DMS79 (cell line): ENCODE data around the gene GSN.

ENCODE experiments used
- DNase-seq: peaks from one replicate; lab custom pipeline; 2025; lab: John Stamatoyannopoulos, UW

The GSN gene

DNA sequence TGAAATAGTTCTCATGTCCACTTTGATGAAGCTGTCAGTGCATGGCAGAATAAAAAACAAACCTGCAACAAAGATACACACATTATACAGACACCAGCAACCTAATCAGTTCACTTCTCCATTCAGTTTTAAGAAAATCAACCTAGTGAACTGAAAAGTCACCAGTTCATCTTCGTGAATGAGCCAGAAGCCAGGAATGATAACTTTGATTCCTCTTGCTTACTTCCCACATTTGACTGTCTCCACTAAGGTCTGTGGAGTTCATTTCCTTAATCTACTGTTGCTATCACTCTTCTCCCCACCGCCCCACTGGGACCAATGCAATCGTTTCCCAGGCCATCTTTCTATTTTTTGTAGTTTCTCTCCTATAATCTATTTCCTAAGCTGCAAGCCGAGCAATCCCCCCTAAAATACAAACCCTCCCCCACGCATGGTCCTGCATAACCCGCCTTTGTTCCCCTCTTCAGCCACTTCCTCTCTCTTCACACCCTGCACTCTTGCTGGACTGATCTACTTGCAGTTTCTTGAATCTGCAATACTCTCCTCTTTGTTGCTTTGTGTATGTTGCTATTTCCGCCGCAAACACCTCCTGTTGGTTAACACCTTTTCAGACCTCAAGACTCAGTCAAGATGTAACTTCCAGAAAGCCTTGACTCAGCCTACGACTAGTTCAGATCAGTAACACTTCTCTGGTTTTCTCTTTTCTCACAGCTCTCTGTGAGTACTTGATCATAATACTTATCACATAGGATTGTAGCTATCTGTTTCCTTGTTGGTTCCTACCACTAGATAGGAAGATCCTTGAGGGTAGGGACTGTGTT, 85.5 kb downstream of the GSN start:
- no peak for DNase-seq

DNA sequence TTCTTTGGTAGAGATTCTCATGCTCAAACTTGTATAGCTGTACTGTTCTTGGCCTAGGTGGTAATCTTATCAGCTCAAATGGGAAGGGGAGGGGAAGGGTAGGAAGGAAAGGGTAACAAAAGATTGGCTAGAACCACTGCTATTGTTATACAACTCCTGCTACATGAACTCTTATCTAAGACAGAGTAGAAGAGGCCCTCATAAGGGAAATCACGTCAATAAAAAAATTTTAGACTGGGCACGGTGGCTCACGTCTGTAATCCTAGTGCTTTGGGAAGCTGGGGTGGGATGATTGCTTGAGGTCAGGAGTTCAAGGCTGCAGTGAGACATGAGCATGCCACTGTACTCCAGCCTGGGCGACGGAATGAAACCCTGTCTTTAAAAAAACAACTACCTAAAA, 86.2 kb downstream of the GSN start:
- no peak for DNase-seq

DNA sequence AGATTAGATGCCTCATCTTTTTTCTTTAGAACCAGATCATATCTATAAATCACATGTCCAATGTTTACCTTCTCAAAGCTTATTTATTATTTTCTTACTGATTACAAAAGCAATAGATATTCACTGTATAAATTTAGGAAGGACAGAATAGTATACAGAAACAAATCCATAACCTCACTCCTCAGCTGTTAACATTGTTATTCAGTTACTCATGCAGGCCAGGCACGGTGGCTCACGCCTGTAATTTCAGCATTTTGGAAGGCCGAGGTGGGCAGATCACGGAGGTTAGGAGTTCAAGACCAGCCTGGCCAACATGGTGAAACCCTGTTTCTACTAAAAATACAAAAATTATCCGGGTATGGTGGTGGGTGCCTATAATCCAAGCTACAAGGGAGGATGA, 86.8 kb downstream of the GSN start:
- DNase-seq = no peak

DNA sequence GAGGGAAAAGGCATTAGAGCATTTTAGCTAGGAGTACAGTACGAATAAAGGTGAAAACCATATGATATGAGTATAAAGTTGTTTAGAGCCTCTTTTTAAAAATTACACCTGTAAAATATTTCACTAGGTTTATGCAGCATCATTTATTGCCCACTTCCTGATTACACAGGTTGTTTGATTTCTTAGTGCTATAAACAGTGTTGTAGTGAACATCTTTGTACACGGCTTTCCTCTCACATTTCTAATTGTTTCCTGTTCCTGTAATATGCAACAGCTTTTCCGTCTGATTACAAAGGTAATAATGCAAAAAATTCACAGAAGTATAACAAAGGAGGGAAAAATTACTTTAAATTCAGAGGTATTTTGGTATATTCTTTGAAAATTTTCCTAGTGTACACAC, 89.0 kb downstream of the GSN start:
- no peak for DNase-seq

DNA sequence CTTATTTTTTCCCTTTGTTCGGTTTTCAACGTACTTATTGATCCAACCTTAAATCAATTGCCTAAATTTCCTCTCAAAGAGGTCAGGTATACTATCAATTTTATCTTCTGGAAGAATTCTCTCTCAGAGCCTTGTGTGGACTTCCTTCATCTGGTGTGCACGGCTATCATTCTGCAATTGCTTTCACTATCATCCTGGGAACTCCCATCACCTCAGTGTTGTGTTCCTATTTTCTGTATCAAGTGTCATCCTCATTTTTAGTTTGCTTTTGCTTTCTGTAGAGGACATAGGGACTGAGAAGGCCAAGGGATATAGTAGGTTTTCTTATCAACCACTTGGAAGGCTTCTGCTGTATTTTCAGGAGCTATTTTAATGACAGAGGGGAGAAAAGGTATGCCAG, 90.8 kb downstream of the GSN start:
- no peak for DNase-seq

DNA sequence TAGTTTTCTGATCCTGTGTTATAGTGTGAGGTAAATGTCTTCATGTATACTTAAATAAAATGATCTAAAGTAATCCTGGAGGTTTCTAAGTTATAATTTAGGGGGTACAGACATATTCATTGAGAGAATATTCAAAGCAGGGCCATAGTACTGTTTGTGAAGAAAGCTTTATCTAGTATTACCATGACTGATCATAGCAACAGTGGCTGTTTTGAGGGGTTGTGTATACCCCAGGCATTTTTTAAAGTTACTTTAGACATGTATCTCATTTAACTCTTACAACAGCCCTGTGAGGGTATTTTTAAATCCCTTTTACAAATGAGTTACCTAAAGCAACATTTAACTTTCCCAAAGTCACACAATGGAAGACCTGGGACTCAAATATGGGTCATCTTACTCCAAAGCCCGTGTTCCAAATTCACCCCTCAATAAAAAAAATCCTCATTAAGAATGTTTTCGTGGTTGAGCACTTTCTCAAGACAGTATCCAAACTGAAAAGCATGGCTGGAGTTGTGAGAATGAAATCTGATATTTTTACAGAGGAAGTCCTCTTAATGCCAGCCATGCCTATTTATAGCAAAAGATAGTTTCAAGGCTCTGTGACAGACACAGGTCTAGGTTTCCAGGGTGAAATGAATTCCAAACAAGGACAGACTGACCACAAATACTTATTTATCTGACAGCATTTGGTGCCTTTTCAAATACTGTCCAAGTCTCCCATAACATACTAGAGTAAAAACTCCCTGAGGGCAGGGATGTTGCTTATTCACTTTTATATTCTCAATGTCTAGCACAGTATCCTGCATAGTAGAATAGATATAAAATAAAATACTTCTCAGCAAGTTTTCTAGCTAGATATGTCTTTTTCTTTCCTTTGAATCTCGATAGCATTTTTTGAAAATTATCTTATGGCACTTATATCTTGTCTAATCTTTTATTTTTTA, 91.7 kb downstream of the GSN start:
- no peak for DNase-seq

DNA sequence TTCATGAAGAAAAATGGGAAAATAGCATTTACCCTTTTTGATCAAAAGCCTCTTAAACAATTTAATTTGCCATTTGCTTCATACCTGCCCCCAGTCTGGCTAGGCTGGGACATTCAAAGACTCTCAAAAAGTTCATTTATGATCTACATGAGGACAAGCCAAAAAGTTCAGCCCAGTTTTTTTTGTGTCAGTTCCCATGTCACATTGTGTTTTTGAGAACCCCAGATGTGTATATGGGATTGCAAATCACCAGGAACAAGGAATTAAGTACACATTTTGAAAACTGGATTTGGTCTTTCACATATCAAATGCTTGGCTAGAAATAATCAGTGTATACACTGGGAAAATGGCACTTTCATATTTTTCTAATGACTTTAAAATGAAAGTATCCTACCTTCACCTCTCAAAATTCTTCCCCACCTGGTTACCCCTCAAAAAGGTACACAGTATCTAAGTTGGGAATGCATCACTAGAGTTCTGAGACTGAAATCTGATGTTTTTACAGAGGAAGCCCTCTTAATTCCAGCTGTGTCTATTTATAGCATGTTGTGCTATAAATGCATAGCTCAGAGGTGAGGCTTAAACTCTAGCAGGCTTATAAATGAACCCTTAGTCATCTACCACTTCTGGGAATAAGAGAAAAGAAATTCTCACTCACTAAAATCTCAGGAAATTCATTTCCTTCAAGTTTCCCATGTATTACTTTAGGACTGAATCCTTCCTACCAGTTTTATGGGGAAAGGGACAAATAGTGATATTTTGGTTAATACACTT, 92.8 kb downstream of the GSN start:
- no peak for DNase-seq

DNA sequence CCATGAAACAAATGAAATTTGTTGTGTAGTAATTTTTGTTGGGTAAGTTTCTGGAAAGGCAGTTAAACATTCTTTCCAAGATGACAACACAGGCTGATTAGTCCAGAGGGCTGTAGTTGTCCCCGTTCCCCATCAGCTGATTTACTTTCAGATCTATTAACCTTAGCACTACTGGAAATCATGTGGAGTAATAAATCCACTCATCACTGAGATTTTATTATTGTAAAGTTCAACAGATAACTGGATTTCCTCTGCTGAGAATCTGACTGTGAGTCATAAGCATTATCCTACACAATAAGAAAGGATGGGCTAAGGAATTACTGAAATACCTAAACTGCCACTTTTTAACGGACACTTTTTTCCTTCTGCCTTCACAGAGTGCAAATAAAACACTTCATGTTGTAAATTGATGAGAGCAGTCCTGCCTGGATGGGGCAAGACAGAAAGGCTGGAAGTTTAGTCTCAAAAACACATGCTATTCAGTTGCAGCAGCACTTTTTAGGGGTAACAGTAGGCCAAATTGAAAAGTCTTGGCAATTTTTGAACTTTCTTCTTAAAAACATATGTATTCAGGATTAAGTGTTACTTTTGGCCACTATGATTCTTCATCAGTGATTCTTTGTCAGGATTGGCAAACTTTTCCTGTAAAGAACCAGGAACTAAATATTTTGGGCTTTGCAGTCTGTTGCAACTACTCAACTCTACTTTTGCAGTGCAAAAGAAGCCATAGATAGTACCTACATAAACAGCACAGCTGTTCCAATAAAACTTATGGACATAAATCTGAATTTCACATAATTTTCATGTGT, 95.1 kb downstream of the GSN start:
- DNase-seq = no peak

DNA sequence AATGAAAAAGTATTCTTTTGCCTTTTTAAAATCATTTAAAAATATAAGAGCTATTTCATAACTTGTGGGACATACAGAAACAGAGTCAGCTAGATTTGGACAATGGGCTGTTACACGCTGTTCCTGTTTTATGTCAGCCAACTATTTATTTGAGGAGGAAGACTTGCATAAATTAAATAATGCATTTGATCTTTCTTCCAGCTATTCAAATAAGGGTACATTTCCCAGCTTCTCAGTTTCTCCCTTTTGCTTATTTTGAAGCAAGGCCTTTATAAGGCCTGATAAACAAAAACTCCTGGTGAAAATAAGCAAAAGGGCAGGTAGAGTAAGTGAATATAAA, 95.6 kb downstream of the GSN start:
- DNase-seq = no peak

DNA sequence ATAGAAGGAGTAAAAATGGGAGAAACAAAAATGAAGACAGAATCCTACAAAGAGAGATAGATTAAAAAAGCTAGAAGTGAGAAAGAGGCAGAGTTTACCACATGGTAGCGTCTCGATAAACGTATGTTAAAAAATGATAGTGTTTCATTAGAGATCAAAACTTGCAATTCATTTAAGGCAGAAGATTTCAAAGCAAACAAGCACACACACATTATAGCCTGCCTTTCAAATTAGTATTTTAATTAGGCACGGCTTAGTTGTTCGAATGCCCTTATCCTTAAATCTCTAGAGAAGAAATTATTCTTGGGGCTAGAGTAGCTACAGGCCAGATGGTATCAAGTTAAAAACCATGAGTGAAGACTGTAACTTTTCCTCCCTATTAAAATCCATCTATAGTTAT, 96.1 kb downstream of the GSN start:
- no peak for DNase-seq

DNA sequence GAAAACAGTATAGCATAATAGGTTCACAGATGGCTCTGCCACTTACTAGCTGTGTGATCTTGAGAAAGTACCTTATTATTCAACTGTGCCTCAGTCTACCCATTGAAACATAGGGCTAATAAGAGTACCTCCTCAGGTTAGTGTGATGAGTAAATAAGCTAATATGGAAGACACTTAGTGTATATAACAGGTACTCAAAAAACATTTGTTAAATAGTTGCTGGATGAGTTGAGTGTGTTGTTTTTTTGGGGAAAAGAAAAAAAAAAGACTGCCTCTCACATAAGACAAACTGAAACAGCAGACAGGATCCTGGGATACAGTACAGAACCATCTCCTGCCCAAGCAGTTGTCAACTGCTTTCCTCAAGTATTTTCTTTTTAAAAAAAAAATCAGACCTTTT, 96.9 kb downstream of the GSN start:
- no peak for DNase-seq

DNA sequence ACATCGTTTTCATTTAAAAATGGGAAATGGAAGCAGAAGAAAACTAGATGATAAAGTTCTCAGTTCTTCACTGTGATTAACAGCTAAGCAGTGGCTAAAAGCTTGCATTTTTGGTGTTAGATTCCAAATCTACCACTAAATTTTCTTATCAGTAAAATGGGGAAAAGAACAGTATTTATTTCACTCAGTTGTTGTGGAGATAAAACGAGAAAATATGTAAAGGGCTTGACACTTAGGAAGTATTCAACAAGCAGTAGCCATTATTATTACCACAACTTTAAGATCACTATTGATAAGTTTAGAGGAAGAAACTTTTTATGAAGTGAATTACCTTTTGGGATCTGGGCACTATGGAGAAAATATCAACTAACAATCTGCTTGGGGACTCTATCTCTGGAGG, 97.6 kb downstream of the GSN start:
- DNase-seq = no peak

DNA sequence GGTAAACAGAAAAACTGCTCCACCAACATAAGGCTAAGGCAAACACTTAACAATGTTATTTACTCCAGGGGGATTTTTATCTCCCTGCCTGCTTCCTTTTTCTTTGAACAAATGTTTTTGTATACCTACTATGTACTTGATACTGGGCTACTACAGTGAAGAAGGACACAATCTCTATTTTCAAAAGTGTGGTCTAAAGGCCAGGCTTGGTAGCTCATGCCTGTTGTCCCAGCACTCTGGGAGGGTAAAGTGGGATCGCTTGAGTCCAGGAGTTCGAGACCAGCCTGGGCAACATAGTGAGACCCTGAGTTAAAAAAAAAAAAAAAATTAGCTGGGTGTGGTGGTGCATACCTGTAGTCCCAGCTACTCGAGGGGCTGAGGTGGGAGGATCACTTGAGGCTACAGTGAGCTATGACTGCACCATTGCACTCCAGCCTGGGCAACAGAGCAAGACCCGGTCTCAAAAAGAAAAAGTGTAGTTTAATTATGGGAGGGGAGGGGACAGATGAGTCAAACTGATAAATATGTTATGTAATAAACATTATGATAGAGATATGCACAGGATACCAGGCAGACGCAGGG, 98.7 kb downstream of the GSN start:
- no peak for DNase-seq

DNA sequence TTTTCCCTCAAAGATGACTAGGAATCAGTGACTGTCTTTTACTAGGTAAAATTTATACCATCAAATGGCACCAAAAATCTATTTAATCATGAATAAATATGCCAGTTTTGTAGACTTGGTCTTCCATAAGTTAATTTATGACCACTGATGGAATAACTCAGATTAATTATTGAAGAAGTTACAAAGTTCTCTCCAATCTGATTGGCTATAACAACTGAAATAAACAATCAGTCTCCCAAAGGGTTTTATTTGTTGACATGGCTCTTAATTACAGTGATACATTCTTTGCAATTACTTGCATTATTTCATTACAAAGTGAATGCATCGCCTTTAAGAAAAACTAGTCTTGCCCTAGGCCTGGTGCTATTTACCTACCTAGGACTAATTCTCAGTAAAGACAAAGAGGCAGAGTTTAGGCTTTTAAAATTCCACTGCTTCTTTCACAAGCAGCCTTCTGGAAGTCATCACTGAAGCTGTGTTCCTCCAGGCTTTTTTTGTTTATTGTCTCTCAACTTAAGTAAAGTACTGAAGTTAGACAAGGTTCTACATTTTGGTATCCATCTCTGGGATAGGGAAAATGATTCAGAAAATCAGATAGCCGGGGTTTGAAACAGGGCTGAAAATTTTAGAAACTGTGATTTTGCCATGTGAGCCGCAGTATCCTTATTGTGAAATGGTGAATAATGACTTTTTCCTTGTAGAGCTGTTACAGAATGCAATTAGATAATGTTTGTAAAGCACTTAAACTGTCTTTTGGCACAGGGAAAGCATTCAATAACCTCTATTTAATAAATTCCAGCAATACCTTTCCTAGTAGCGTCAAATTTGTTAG, 99.6 kb downstream of the GSN start:
- no peak for DNase-seq

DNA sequence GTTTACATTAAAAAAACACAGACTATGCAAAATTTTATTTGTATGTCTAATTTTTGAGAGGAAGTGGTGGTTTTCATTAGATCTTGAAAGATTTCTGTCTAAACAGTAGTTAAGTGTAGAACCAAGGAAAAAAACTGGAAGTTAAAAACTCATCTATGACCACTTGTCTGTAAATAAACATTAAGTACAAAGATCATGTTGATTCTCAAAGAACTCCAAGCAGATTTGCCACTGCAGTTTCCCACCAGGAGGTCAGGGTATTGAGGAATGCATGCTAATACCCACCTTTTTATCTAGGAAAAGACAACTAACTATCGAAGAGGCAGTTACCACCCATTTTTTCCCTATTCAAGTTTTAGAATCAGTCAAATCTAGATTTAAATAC, 100.2 kb downstream of the GSN start:
- no peak for DNase-seq

DNA sequence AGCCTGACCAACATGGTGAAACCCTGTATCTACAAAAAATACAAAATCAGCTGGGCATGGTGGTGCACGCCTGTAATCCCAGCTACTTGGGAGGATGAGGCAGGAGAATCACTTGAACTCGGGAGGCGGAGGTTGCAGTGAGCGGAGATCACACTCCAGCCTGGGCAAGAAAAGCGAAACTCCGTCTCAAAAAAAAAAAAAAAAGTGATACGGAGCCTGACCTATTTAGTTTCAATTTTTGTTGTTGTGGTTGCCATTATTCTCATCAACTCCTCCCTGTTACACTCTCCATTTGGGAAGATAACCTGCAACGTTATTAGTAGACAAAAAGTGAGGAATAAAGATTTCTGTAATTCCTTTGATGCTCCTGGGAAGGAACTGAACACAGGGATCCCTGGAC, 100.8 kb downstream of the GSN start:
- DNase-seq = no peak

DNA sequence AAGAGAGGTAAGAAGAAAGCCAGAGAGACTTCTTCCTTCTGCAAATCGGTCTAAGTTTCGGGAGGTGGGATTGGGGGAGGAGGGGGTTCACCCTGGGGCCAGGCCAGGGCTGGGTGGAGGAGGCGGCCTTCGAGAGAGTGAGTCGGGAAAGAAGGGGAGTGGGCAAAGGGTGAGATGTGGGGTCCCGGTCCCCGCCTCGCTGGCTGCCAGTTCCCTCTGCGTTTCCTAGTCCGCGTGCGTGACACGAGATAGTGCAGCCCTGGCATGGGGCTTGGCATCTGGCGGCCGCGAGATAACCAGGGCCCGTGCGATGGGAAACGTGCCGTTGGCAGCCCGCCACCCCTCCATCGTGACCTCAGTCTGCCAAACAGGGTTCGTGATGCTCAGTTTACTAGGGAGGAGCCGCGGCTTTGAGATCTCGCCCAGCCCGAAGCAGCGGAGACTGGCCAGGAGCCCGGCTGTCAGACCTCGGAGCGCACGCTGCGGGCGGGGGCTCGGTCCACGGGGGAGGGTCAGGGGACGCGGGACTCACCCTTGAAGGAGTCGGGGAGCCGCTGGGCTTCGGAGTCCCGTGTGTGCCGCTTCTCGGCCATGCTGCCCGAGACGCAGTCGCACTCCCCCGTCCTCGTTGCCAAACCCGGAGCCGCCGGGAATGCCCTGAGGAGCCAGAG, 101.8 kb downstream of the GSN start, which contains the start of gene STOM:
Gene STOM (minus strand): TSS at position 656 of the 671 bp plus-strand sequence. CDS start 63 bp downstream, at position 593.
- DNase-seq = peak; percentile 13

DNA sequence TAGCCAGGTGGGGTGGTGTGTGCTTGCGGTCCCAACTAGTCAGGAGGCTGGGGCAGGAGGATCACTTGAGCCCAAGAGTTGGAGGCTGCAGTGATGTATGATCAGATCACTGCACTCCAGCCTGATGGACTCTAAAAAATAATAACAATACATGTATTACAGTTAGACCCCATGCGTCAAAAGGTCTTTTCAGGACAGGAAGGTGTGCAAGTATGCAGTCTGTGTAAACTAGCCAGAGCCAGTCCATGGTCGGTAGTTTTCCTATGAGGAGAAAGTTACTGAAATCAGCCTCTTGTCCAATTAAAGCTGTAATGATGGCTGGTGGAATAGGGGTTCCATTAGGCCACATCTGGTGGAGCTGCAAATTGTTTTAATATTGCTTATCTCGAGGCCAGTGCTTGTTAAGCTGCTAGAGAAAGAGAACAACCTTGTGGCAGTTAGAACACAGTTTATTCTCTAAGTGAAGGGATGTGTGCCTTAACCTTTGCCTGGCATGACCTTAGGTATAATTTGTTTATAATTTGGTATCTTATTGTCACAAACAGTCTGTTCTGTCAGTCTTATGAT, 103.6 kb downstream of the GSN start:
- no peak for DNase-seq

DNA sequence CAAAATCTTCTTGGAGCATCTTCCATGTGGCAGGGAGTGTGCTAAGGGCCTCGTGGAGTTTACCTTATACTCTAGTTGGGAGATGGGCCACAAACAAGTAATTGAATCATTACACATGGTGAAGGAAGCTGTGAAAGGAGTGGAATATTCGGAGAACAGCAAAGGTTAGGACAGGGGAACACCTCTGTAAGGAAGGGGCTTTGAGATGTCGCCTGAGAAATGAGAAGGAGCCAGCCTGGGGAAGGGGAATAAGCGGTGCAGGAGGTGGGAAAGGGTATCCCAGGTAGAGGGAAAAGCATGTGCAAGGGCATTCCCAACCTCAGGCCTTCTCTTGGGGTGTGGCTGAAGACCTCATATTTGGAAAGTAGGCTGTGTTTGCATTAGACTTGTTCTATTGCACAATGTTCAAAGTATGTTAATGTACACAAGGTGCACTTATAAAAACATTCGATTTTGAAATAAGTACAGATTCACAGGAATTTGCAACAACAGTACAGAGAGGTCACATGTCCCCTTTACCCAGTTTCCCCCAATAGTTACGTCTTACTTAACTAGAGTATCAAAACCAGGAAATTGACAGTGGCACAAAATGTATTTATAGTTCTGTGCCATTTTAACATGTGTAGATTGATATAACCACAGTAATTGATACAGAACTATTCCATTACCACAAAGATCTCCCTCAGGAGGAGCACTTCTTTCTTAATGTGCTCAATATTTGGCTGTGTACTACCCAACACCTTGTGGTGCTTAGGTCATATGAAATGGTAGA, 104.5 kb downstream of the GSN start:
- no peak for DNase-seq
